OCI-LY3 (cell line): ENCODE measurements around the gene ABCG4.

Experiments
- H2AFZ ChIP-seq: fragments of 200-600, 300-600 bp; shearing (Covaris generic); 2 replicates; pipeline ENCODE4 v1.6.0; 2014; ENCODE audit warnings: antibody characterized with exemption, low read depth, low read length
- H3K27ac ChIP-seq: fragments of 200-600, 300-600 bp; sonication (generic); 2 replicates; pipeline ENCODE4 v1.5.1; 2014; ENCODE audit warnings: mild to moderate bottlenecking, low read length, moderate library complexity, mixed read lengths
- H3K27me3 ChIP-seq: fragments of 200-600, 300-600 bp; sonication (generic); 2 replicates; pipeline ENCODE4 v1.6.1; 2014; ENCODE audit warnings: low read depth, low read length, mixed read lengths
- H3K36me3 ChIP-seq: fragments of 200-600, 300-600 bp; sonication (generic); replicated peaks from 2 replicates; pipeline ENCODE3; 2014; ENCODE audit warnings: low read depth, low read length, mixed read lengths
- H3K4me1 ChIP-seq: fragments of 300-600, 200-600 bp; sonication (generic); 2 replicates; pipeline ENCODE4 v1.6.1; 2014; ENCODE audit warnings: low read length, mixed read lengths
- H3K4me2 ChIP-seq: fragments of 200-600, 300-600 bp; sonication (generic); 2 replicates; pipeline ENCODE4 v1.6.1; 2014; ENCODE audit warnings: low read length, mixed read lengths
- H3K4me3 ChIP-seq: fragments of 300-600, 200-600 bp; sonication (generic); 2 replicates; pipeline ENCODE4 v1.5.1; 2014; ENCODE audit warnings: antibody characterized with exemption, mild to moderate bottlenecking, low read length, moderate library complexity
- H3K79me2 ChIP-seq: fragments of 300-600, 200-600 bp; shearing (Covaris generic); 2 replicates; pipeline ENCODE4 v1.6.1; 2014; ENCODE audit warnings: mild to moderate bottlenecking, low read length, mixed read lengths
- H3K9ac ChIP-seq: fragments of 300-600, 200-600 bp; shearing (Covaris generic); 2 replicates; pipeline ENCODE4 v1.6.0; 2014; ENCODE audit warnings: mild to moderate bottlenecking, low read length, moderate library complexity
- H3K9me3 ChIP-seq: fragments of 200-600, 300-600 bp; shearing (Covaris generic); 2 replicates; pipeline ENCODE4 v1.6.1; 2014; ENCODE audit warnings: low read length, mixed read lengths; ENCODE audit not compliant: insufficient read depth
- H4K20me1 ChIP-seq: fragments of 200-600, 300-600 bp; sonication (generic); 2 replicates; pipeline ENCODE4 v1.6.1; 2016; ENCODE audit warnings: low read length, mixed read lengths; ENCODE audit not compliant: insufficient read depth
- EZH2phosphoT487 ChIP-seq: fragments of 200-600 bp; shearing (Covaris generic); IDR thresholded peaks from 2 replicates; pipeline ENCODE4 v1.6.1; 2018; ENCODE audit warnings: antibody characterized with exemption, mixed run types, low read depth
- TF ChIP-seq, protein P1 (sequence below): fragments of 200-600, 300-600 bp; sonication (generic); IDR thresholded peaks from 2 replicates; pipeline ENCODE4 v1.5.1; 2014; ENCODE audit warnings: antibody characterized with exemption, low read length, low read depth

Gene ABCG4

DNA sequence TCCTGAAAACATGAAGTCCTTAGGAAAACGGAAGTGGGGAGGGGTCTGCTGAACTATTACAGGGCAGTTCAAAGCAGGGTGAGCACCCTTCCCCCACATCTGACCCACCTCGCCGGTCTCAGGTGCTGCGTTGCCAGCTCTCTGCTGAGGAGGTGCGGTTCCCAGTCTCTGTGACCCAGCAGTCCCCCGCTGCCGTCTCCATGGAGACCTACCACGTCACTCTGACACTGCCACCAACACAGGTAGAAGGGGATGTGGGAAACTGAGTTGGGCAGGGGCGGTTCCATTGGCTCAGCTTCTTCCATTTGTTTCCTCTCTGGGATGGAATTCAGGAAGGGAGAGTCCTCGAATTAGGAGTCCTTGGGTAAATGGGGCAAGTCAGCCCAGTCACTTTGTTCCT, 38.4 kb upstream of the ABCG4 start:
- TF ChIP-seq EZH2phosphoT487, result no peak
- TF ChIP-seq, protein P1, sequence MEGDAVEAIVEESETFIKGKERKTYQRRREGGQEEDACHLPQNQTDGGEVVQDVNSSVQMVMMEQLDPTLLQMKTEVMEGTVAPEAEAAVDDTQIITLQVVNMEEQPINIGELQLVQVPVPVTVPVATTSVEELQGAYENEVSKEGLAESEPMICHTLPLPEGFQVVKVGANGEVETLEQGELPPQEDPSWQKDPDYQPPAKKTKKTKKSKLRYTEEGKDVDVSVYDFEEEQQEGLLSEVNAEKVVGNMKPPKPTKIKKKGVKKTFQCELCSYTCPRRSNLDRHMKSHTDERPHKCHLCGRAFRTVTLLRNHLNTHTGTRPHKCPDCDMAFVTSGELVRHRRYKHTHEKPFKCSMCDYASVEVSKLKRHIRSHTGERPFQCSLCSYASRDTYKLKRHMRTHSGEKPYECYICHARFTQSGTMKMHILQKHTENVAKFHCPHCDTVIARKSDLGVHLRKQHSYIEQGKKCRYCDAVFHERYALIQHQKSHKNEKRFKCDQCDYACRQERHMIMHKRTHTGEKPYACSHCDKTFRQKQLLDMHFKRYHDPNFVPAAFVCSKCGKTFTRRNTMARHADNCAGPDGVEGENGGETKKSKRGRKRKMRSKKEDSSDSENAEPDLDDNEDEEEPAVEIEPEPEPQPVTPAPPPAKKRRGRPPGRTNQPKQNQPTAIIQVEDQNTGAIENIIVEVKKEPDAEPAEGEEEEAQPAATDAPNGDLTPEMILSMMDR, result no peak
- peaks cover 9% of the 10 kb centered on the region for H3K36me3 ChIP-seq
- no peak overlapping the region for H3K27ac ChIP-seq
- H3K4me3 ChIP-seq, result no peak overlapping the region
- no peak overlapping the region for H3K9ac ChIP-seq
- H3K9me3 ChIP-seq, result no peaks in the 10 kb centered on the region
- no peak overlapping the region for H2AFZ ChIP-seq
- H3K4me2 ChIP-seq, result no peak overlapping the region
- H3K27me3 ChIP-seq, result no peaks in the 10 kb centered on the region
- peaks cover 19% of the 10 kb centered on the region for H3K4me1 ChIP-seq
- peaks cover 26% of the 10 kb centered on the region; the same call in 1 of the 2 replicates for H3K79me2 ChIP-seq
- H4K20me1 ChIP-seq, result no peaks in the 10 kb centered on the region

DNA sequence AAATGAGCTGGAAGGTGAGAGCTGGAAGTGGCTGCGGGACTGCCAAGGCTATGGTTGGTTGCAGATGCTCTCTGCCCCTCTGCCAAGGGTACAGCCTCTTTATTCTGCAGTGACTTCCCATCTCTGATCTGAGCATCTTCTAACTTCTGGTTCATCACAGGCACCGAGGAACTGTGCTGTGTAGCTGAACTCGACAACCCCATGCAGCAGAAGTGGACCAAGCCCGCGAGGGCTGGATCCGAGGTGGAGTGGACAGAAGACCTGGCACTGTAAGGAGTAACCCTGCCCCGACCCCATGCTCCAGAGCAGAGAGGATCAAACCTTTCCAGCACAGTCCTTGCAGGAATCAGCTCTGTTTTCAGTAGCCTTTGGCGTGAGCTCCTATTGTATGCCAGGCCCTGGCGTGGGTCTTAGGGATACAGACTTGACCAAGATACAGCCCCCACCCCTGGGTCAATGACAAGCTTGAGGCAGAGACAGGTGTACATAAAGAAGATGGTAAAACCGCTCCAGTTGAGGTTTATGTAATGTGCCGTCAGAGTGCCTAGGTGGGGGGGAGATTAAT, 37.4 kb upstream of the ABCG4 start:
- no peaks in the 10 kb centered on the region for H3K27me3 ChIP-seq
- H3K4me3 ChIP-seq, result no peak overlapping the region
- TF ChIP-seq, protein P1, result no peak
- no peak for TF ChIP-seq EZH2phosphoT487
- H3K36me3 ChIP-seq, result peaks cover 9% of the 10 kb centered on the region
- no peak overlapping the region for H3K4me2 ChIP-seq
- H3K27ac ChIP-seq, result no peak overlapping the region
- H2AFZ ChIP-seq, result no peak overlapping the region
- no peaks in the 10 kb centered on the region for H4K20me1 ChIP-seq
- peaks cover 14% of the 10 kb centered on the region for H3K4me1 ChIP-seq
- no peaks in the 10 kb centered on the region for H3K9me3 ChIP-seq
- no peak overlapping the region for H3K9ac ChIP-seq
- peaks cover 26% of the 10 kb centered on the region; the same call in 1 of the 2 replicates for H3K79me2 ChIP-seq

DNA sequence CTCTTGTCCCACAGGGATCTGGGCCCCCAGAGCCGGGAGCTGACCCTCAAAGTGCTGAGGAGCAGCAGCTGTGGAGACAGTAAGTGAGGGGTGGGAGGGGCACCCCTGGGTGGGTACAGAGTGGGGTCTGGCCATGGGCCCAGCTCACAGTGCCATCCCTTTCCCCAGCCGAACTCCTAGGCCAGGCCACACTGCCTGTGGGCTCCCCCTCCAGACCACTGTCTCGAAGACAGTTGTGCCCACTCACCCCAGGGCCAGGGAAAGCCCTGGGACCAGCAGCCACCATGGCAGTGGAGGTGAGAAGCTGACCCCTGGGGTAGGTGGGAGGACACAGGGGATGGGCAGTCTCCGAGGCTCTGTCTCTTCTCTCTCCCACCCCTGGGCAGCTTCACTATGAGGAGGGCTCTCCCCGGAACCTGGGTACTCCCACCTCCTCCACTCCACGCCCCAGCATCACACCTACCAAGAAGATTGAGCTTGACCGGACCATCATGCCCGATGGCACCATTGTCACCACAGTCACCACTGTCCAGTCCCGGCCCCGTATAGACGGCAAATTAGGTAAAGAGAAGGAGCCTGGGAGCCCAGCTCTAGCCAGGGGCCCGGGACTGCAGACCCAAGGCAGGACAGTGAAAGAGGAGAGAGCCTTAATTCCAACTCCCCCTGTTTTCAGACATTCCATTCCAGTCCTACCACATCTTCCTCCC, 36.4 kb upstream of the ABCG4 start:
- no peaks in the 10 kb centered on the region for H3K27me3 ChIP-seq
- H2AFZ ChIP-seq, result no peak overlapping the region
- H3K27ac ChIP-seq, result no peak overlapping the region
- no peak overlapping the region for H3K4me2 ChIP-seq
- peaks cover 24% of the 10 kb centered on the region; the same call in 1 of the 2 replicates for H3K79me2 ChIP-seq
- TF ChIP-seq, protein P1, result no peak
- TF ChIP-seq EZH2phosphoT487, result no peak
- peaks cover 9% of the 10 kb centered on the region for H3K36me3 ChIP-seq
- H3K9ac ChIP-seq, result no peak overlapping the region
- no peak overlapping the region for H3K4me3 ChIP-seq
- no peaks in the 10 kb centered on the region for H4K20me1 ChIP-seq
- H3K9me3 ChIP-seq, result no peaks in the 10 kb centered on the region
- H3K4me1 ChIP-seq, result peaks cover 10% of the 10 kb centered on the region

DNA sequence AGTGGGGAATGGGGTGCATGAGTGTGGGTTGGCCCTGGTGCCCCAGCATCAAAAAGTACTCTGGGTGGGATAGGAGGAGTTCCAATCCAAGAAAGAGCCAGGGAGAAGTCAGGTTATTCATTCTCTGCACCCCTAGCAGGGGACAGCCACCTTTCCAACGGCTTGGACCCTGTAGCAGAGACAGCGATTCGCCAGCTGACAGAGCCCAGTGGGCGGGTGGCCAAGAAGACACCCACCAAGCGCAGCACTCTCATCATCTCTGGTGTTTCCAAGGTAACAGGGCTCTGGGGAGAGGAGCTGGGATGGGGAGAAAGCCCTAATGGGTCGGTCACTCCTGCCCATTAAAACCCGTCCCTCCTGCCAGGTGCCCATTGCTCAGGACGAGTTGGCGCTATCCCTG, 35.1 kb upstream of the ABCG4 start:
- no peaks in the 10 kb centered on the region for H3K9me3 ChIP-seq
- H3K4me3 ChIP-seq, result no peak overlapping the region
- H3K9ac ChIP-seq, result no peak overlapping the region
- H3K27me3 ChIP-seq, result no peaks in the 10 kb centered on the region
- peaks cover 11% of the 10 kb centered on the region; the same call in 1 of the 2 replicates for H3K79me2 ChIP-seq
- H2AFZ ChIP-seq, result no peak overlapping the region
- no peak overlapping the region for H3K4me2 ChIP-seq
- no peak overlapping the region for H3K27ac ChIP-seq
- peaks cover 15% of the 10 kb centered on the region for H3K36me3 ChIP-seq
- TF ChIP-seq EZH2phosphoT487, result no peak
- TF ChIP-seq, protein P1, result no peak
- H4K20me1 ChIP-seq, result no peaks in the 10 kb centered on the region
- peaks cover 4% of the 10 kb centered on the region; the same call in 1 of the 2 replicates for H3K4me1 ChIP-seq
